ENCODE results near the gene PLXNA3. TPM values are rescaled to one million over a fixed set of nuclear protein-coding genes. Genes with fewer than 3 reads are reported as not detected.

Gene PLXNA3
- polyA plus RNA-seq, 1 experiment = 36.0 TPM

DNA sequence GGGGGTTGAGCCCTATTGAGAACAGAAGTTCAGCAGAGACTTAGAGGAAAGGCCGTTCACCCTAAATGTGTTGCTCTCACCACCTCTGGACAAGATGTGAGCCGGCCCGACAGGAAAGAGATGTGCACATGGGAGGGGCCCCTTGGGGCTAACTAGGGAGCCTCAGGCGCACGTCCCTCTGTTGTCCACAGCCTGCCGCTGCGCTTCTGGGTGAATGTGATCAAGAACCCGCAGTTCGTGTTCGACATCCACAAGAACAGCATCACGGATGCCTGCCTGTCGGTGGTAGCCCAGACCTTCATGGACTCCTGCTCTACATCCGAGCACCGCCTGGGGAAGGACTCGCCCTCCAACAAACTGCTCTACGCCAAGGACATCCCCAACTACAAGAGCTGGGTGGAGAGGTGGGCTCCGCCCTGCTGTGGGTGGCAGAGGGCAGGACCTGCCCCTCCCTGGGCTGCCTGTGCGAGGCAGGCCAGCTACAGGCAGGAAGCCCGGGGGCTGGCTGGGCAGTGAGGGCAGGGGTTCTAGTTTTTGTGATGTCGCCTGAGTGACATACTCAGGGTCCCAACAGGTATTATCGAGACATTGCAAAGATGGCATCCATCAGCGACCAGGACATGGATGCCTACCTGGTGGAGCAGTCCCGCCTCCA is 13.0 kb downstream of the PLXNA3 start:
- POLR2A ChIA-PET = no interaction called here

DNA sequence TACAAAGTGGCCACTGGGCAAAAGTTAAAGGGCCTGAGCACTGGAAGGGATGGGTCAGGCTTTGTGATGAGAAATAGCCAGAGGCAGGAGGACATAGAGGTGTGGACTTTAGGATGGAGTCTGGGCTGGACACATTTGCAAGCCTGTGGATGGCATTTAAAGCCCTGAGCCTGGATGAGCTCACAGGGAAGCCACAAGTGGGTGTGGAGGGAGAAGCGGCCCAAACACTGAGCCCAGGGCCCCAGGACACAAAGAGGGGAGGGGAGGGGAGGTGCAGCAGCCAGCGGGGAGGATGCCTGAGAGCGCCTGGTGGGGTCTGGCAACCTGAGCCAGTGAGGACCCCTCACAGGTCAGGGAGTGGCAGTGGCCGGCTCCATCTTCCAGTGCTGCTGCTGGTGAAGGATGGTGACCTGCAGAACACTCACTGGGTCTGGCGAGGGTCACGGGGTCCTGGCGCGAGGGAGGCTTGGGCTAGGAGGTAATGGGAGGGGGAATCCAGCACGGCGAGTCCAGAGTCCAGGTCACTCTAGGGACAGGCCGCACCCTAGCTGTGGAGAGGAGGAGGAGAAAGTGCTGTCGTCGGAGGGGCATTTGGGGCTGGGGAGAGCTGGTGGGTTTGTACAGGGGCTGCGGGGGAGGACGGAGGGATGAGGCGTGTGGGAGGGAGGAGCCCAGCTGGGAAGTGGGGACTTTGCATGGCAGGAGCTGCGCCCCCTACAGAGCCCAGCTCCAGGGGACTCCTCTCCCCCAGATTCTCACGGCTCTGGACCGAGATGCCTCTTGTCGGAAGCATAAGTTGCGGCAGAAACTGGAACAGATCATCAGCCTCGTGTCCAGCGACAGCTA is 14.0 kb downstream of the PLXNA3 start:
- Histone ChIP-seq H3K4me3 (ENCODE audit: low read depth, low read length) (no peak overlapping the region), H3K27me3 (ENCODE audit: control insufficient read depth, insufficient read depth, low read length) (no peaks in the 10 kb centered on the region), H3K36me3 (ENCODE audit: control insufficient read depth, insufficient read depth, low read length) (peaks cover 22% of the 10 kb centered on the region)
- TF ChIP-seq, protein P1, sequence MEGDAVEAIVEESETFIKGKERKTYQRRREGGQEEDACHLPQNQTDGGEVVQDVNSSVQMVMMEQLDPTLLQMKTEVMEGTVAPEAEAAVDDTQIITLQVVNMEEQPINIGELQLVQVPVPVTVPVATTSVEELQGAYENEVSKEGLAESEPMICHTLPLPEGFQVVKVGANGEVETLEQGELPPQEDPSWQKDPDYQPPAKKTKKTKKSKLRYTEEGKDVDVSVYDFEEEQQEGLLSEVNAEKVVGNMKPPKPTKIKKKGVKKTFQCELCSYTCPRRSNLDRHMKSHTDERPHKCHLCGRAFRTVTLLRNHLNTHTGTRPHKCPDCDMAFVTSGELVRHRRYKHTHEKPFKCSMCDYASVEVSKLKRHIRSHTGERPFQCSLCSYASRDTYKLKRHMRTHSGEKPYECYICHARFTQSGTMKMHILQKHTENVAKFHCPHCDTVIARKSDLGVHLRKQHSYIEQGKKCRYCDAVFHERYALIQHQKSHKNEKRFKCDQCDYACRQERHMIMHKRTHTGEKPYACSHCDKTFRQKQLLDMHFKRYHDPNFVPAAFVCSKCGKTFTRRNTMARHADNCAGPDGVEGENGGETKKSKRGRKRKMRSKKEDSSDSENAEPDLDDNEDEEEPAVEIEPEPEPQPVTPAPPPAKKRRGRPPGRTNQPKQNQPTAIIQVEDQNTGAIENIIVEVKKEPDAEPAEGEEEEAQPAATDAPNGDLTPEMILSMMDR (IDR thresholded peaks at IDR 0.05; ENCODE audit: insufficient read depth, low read depth, low read length) = no peak
- CTCF ChIA-PET = no interaction called here
- POLR2A ChIA-PET = no interaction called here
- no peak for DNase-seq (ENCODE audit: low read depth)

More for the DNA sequence above, 13.0 kb downstream of the PLXNA3 start:
- no peaks in the 10 kb centered on the region for H3K27me3 ChIP-seq (ENCODE audit: control insufficient read depth, insufficient read depth, low read length)
- no peak overlapping the region for H3K4me3 ChIP-seq (ENCODE audit: low read depth, low read length)
- H3K36me3 ChIP-seq (ENCODE audit: control insufficient read depth, insufficient read depth, low read length) = peaks cover 31% of the 10 kb centered on the region
- TF ChIP-seq, protein P1 (IDR thresholded peaks at IDR 0.05; ENCODE audit: insufficient read depth, low read depth, low read length) = no peak
- CTCF ChIA-PET = no interaction called here
- DNase-seq (ENCODE audit: low read depth) = no peak

DNA sequence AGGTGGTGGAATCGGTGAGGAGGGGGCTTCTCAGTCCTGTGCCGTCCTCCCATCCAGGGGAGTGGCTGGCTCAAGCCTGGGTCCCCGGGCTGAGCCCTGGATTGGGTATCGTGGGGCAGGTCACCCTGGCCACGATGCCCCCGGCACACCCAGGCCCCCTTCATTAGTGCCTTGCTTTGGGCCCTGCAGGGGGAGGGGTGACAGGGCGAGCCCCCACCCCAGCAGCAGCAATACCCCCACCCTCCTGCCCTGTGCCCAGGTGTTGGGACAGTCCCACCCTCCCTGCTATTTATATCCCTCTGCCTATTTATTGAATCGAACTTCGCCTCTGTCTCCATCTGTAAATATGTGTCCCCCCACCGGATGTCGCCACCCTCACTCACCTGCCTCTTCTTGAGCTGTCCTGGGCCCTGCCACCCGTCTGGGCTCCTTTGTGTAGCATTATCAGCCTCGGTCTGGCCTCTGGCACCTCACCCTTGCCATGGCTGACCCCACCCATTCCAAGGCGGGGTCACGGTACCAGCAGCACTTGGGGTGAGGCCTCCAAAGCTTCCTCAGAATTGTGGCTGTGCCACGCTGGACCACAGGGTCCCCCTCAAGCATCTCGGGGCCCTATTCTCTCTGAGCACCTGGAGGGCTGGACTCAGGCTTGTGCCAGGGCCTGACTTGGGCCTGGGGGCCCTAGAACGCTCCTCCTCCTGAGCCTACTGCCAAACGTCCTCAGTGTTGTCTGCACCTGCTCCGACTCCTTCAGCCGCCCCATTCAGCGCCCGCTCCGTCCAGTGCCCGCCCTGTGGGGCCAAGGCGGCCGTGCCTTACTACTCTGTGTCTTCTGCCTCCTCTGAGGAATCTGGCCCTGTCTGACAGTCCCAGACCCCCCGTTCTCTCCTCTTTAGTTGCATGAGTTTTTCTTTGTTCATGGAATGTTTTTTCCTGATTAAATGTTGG is 14.9 kb downstream of the PLXNA3 start:
- TF ChIP-seq, protein P1 (IDR thresholded peaks at IDR 0.05; ENCODE audit: insufficient read depth, low read depth, low read length) = no peak
- ChIA-PET POLR2A (interaction anchor here (0.6 kb wide), 1 partner anchor 17 kb away, joined by 3 read pairs; no protein-coding TSS in a partner anchor), CTCF (interaction anchor here (1.0 kb wide), 1 partner anchor 74 kb away, joined by 3 read pairs; no protein-coding TSS in a partner anchor)
- no peaks in the 10 kb centered on the region for H3K27me3 ChIP-seq (ENCODE audit: control insufficient read depth, insufficient read depth, low read length)
- no peak overlapping the region for H3K4me3 ChIP-seq (ENCODE audit: low read depth, low read length)
- peaks cover 19% of the 10 kb centered on the region for H3K36me3 ChIP-seq (ENCODE audit: control insufficient read depth, insufficient read depth, low read length)
- DNase-seq (ENCODE audit: low read depth) = no peak

DNA sequence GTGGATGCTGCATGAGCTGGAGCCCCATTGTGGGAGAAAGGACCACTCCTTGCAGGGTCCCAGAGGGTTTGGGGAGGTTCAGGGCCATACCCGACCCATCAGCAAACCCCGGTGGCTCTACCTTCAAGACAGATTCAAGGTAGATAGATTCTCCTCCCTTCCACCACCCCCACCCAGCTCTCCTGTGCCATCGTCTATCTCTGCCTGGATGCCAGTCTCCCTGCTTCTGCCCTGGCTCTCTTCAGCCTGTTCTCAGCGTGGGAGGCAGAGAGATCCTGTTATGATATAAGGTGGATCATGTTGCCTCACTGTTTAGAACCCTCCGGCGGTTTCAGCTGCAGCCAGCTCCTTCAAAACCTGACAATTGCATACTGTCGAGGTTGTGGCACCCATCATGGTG is 15.6 kb downstream of the PLXNA3 start:
- TF ChIP-seq, protein P1 (IDR thresholded peaks at IDR 0.05; ENCODE audit: insufficient read depth, low read depth, low read length) = no peak
- no peak for DNase-seq (ENCODE audit: low read depth)
- no peaks in the 10 kb centered on the region for H3K27me3 ChIP-seq (ENCODE audit: control insufficient read depth, insufficient read depth, low read length)
- peaks cover 17% of the 10 kb centered on the region for H3K36me3 ChIP-seq (ENCODE audit: control insufficient read depth, insufficient read depth, low read length)
- ChIA-PET CTCF (interaction anchor here (1.0 kb wide), 1 partner anchor 75 kb away, joined by 3 read pairs; no protein-coding TSS in a partner anchor), POLR2A (interaction anchor here (0.6 kb wide), 1 partner anchor 17 kb away, joined by 3 read pairs; no protein-coding TSS in a partner anchor)
- H3K4me3 ChIP-seq (ENCODE audit: low read depth, low read length) = no peak overlapping the region
